Measurements from ENCODE around the gene GPR31.

The GPR31 gene

GRCh38 chr6:167165858-167166471, 8.2 kb upstream of the GPR31 start:
- DNase-seq (ENCODE audit: low spot score): no peak

DNA sequence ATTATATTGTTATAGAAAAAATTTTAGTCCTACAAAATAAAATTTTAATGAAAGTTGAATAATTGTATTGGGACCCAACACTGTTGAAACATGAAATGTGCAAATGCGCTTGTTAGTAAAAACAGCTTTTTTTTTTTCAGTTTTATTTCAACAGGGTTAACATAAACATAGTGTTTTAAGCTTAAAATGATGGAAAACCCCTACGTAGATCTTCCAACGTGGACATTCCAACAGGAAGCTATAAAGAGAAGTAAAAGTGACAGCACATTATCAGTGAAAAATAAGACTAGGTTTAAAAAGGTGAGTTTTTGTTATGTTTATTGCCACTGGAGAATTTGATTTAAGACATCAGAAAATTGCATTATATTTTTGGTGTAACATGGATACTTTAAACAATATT, 6.5 kb upstream of the GPR31 start:
- DNase-seq (ENCODE audit: low spot score): no peak

DNA sequence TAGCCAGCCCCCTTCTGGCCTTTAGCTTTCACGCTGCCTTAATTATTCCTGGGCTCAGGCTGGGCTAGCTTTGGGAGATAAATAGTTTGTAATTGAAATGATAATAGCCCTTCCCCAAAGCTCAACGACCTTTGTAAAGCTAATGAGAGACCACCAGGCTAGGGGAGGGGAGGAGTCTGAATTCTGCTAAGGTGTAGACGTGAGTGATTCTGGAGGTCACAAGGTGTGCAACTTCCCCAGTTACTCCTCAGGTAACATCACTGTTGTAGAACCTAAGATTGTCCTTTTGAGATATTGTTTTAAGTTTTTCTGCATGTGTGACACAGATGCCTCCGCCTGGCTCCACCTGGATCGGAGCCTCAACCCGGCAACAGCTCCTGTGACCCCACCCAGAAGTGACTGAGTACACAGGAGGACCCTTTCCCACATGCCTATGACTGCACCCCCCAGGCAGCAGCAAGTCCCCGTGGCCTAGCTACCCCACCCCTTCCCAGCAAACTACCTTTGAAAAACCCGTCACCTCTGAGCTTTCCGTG, 5.8 kb upstream of the GPR31 start:
- DNase-seq (ENCODE audit: low spot score): no peak

DNA sequence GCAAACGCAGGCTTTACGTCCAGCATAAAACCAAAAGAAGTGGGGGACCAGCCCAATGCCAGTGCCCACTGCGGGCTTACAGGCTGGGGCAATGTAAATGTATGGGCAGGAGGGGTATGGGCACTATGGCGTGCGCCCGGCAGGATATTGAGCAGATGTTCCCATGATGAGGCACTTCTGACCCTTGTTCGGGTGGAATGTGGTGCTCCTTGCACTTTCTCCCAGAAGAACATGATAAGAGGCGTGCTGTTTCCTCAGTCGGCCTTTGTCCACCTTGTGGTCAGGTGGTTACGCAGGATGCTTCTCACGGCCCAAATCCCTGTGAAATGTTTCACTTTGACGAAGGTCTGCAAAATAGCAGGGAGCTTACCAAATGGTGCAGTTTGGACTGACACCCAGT, 4.8 kb upstream of the GPR31 start:
- no peak for DNase-seq (ENCODE audit: low spot score)

- no peak for DNase-seq (ENCODE audit: low spot score)
Measured at GRCh38 chr6:167161851-167162467, 4.2 kb upstream of the GPR31 start.

DNA sequence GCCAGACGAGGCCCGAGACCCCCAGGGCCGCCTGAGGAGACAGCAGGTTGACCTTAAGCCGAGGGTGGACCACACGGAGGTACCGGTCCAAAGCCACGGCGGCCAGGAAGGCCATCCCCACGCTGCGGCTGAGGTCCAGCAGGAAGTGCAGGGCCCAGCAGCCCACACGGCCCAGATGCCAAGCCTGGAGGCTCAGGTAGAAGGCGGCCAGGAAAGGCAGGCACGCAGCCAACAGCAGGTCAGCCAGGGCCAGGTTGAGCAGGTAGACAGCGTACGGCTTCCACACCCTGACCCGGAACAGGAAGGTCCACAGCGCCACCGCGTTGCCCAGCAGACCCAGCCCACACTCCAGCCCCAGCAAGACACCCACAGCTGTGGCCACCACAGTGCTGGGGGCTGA, 366 bp downstream of the GPR31 start:
- no peak for DNase-seq (ENCODE audit: low spot score)

DNA sequence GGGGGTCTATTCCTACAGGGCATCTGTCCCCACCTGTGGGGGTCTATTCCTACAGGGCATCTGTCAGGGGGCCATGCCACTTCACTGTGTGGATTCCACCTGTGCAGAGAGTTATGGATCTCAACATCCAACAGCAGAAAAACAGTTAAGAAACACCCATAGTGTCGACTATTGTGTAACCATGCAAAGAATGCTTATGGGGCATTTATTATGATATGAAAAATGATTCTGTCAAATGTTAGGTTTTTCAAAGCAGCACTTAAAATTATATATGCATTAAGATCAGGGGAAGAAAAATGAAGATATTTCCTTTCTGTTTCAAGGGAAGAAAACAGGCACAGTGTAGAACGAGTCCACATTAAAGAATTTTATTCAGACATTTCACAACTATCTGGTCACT, 2.9 kb downstream of the GPR31 start:
- DNase-seq (ENCODE audit: low spot score): no peak

- no peak for DNase-seq (ENCODE audit: low spot score)
Measured at GRCh38 chr6:167154291-167154690, 3.5 kb downstream of the GPR31 start.

GRCh38 chr6:167153521-167153959, 4.2 kb downstream of the GPR31 start:
- no peak for DNase-seq (ENCODE audit: low spot score)

- no peak for DNase-seq (ENCODE audit: low spot score)
Measured at GRCh38 chr6:167152862-167153261, 4.9 kb downstream of the GPR31 start.

GRCh38 chr6:167151648-167152047, 6.1 kb downstream of the GPR31 start:
- DNase-seq (ENCODE audit: low spot score): no peak

DNA sequence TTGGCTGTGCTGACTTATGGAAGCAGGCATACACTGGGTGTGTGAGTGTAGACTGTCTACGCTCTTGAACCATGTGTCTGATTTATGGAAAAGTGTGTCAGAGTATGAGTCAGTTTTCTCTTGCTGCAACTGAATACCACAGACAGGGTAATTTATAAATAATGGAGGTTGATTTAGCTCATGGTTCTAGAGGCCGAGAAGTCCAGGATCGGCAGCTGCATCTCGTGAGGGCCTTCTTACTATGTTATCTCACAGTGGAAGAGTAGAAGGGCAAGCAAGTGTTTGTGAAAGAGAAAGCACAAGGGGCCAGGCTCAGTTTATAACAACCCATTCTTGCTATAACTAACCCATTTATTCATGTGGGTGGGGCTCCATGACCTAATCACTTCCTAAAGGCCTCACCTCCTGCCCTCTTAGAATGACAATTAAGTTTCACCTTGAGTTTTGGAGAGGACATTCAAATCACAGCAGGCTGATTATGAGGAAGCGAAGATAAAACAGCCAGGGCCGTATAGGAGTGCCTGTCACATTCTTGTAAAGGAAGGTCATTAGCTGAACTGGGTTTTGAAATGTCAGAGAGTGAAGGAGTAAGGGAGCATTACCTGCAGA, 6.7 kb downstream of the GPR31 start:
- DNase-seq (ENCODE audit: low spot score): no peak

DNA sequence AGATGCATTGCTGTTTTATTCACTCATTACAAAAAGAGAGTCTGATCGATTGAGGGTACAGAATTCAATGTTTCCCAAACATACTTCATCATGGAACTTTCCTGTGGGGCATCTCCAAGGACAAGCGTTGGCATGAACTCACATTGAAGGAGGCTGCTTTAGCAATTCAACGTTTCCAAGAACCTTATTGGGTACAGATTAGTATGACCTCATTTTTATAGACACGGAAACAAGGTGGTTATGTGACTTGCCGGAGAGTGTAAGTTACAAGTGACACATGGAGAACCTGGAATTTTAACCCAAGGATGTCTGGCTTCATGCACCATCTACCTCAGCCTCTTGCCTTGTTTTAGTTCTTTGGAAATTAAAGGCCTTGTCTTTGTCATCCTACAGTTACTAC, 8.8 kb downstream of the GPR31 start:
- no peak for DNase-seq (ENCODE audit: low spot score)

GRCh38 chr6:167148021-167148420, 9.8 kb downstream of the GPR31 start:
- no peak for DNase-seq (ENCODE audit: low spot score)

DNA sequence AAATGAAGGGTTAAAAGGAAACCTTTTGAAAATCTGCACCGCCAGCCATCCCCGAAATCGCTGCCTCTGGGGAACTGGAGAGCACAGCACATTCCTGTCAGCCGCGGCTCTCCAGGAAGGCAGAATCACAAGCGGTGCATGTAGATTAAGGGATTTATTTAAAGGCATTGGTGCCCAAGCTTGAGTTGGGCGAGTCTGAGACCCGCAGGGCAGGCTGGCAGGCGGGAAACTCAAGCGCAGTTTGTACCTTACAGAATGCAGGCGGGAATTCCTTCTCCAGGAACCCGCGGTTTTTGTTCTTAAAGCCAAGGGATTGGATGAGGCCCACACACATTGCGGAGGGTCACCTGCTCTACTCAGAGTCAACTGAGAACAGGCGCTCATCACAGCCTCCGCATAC, 10.8 kb downstream of the GPR31 start:
- DNase-seq (ENCODE audit: low spot score): no peak

DNA sequence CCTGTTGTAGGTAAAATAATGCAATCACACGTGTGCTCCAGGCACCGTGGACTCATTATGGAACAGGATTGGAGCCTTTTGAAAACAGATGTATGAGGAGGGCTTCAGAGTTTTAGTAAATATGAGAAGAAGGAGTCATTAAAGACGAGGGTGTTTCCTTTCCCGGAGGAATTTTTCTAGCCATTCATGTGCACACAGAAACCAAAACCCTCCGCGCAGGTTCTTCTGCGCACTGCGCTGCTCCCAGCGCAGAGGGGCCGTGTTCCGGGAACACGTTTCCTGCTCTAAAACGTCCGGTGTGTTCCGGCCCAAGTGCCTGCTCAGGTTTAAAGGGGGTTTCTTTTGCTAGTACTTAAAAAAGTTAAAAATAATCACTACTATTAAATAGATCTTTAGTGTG, 11.6 kb downstream of the GPR31 start:
- no peak for DNase-seq (ENCODE audit: low spot score)

DNA sequence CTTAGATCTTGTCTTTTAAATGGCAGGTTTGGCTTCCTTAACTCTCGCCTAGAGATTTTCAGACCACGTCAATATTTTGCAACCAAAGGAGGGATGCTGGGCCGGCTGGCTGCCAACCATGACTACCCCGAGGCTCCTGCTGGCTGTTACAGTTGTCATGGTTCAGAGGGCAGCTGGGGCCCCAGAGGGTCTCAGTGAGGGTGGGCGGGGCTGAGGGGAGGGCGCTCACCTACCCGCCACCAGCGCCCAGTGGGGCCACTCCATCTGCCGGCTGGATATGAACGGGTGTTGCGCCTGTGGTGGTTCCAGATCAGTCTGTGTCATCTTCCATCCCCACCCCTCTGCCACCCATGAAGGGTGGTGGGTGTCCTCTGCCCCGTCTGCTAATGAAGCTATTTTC, 12.3 kb downstream of the GPR31 start:
- no peak for DNase-seq (ENCODE audit: low spot score)

DNA sequence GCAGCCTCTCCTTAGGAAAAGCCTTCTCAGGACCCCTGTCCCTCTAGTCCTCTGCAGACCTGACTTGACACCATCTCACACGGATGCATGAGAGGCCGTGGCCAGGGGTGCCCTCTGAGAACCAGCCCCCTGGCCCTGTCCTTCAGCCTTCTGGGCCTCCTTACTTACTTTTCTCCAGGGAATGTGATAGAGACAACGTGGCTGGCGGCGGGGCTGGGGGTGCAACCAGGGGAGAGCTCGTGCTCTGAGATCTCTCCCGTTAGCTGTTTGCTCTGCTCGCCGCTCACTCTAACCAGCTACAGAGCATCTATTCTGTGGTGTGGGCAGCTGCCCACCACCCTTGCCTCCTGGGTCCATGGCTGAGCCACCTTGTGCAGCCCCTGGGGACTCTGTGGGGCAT, 14.7 kb downstream of the GPR31 start:
- no peak for DNase-seq (ENCODE audit: low spot score)

GRCh38 chr6:167142433-167142761, 15.4 kb downstream of the GPR31 start:
- no peak for DNase-seq (ENCODE audit: low spot score)

DNA sequence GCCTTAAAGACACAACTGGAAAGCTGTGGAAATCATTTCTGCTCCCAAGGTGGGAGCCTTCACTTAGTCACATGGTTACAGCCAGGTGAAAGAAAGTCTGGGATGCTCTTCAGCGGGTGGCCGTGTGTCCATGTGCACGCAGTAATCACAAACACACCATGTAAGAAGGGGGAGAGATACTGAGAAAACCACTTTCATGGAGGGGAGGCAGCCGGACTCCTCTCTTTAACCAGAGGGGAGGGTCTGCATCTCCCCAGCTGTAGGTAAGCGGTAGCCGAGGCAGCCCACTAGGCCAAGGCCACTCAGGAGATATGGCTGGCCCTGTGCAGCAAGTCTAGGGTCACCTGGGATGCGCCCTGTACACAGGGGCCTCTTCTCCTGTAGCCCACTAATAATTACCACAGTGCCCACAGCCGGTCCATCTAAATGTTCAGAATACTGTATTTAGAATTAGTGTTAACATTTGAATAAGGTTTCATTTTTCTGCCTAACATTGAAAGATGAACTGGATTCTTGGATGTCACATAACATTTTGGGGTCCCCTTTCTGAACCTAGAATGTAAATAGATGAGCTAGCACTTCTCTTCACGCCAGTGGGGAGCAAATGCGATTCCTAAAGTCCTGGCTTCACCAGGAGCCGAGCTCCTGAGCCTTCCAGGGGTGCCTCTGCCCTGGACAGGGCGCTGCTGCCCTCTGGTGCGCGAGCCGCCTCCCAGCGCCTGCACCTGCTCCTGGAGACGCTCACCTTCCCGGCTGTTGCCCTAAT, 15.9 kb downstream of the GPR31 start:
- no peak for DNase-seq (ENCODE audit: low spot score)

GRCh38 chr6:167140589-167141474, 16.9 kb downstream of the GPR31 start:
- DNase-seq (ENCODE audit: low spot score): no peak

DNA sequence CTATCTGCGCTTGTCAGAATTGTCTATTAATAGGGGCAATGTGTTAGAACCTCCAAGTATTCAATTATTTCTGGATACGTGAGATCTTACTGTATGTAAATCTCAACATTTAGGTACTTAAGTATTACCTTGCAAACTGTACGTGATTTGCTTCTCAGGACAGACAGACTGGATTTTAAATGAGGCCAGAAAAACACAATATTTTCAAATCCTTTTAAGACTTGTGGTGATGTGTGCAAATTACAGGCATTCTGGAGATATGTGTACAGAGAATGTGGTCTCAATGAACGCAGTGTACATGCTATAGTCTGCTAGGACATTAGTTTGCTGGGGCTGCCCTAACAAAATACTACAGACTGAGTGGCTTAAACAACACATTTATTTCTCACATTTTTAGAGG, 18.0 kb downstream of the GPR31 start:
- DNase-seq (ENCODE audit: low spot score): no peak
